Cortex of kidney (tissue), 1 donor: ENCODE measurements around the gene E2F2.

Source experiments
- DNase-seq: peaks from one replicate; lab custom pipeline; 2025; lab: John Stamatoyannopoulos, UW

E2F2 gene

GRCh38 chr1:23484253-23485001 lies 46.6 kb downstream of the E2F2 start:
- peak; percentile 31 for DNase-seq

GRCh38 chr1:23483321-23484252 lies 47.4 kb downstream of the E2F2 start, which contains the start of gene ASAP3:
TSS of gene ASAP3 (minus strand) at chr1:23484179. CDS start at chr1:23484133, 46 bp downstream.
- no peak for DNase-seq

GRCh38 chr1:23481904-23482303 lies 49.1 kb downstream of the E2F2 start:
- no peak for DNase-seq

GRCh38 chr1:23481026-23481597 lies 49.9 kb downstream of the E2F2 start:
- DNase-seq, result no peak

- no peak for DNase-seq
Measured at GRCh38 chr1:23480187-23481025, 50.6 kb downstream of the E2F2 start.

- no peak for DNase-seq
Measured at GRCh38 chr1:23479666-23479941, 51.4 kb downstream of the E2F2 start.

GRCh38 chr1:23478896-23479665 lies 52.0 kb downstream of the E2F2 start:
- no peak for DNase-seq

GRCh38 chr1:23477359-23478144 lies 53.5 kb downstream of the E2F2 start:
- DNase-seq, result no peak

GRCh38 chr1:23475641-23476040 lies 55.4 kb downstream of the E2F2 start:
- DNase-seq, result no peak

- no peak for DNase-seq
Measured at GRCh38 chr1:23475134-23475628, 55.9 kb downstream of the E2F2 start.

GRCh38 chr1:23473037-23473800 lies 57.8 kb downstream of the E2F2 start:
- DNase-seq, result no peak

- DNase-seq, result no peak
Measured at GRCh38 chr1:23472351-23473036, 58.5 kb downstream of the E2F2 start.

- DNase-seq, result no peak
Measured at GRCh38 chr1:23471473-23472075, 59.5 kb downstream of the E2F2 start.

- DNase-seq, result no peak
Measured at GRCh38 chr1:23470282-23471070, 60.6 kb downstream of the E2F2 start.

- no peak for DNase-seq
Measured at GRCh38 chr1:23469372-23469982, 61.6 kb downstream of the E2F2 start.

- no peak for DNase-seq
Measured at GRCh38 chr1:23466423-23466989, 64.5 kb downstream of the E2F2 start.

GRCh38 chr1:23463286-23463685 lies 67.7 kb downstream of the E2F2 start:
- no peak for DNase-seq
